HG03175 (cell line): ENCODE results near the gene UMODL1.

Experiments used
- ATAC-seq: cut with Tn5 transposase; IDR thresholded peaks from one replicate; pipeline ENCODE4 v1.9.1; 2021; ENCODE audit warnings: mild to moderate bottlenecking, moderate library complexity; ENCODE audit not compliant: unreplicated experiment

The UMODL1 gene

DNA sequence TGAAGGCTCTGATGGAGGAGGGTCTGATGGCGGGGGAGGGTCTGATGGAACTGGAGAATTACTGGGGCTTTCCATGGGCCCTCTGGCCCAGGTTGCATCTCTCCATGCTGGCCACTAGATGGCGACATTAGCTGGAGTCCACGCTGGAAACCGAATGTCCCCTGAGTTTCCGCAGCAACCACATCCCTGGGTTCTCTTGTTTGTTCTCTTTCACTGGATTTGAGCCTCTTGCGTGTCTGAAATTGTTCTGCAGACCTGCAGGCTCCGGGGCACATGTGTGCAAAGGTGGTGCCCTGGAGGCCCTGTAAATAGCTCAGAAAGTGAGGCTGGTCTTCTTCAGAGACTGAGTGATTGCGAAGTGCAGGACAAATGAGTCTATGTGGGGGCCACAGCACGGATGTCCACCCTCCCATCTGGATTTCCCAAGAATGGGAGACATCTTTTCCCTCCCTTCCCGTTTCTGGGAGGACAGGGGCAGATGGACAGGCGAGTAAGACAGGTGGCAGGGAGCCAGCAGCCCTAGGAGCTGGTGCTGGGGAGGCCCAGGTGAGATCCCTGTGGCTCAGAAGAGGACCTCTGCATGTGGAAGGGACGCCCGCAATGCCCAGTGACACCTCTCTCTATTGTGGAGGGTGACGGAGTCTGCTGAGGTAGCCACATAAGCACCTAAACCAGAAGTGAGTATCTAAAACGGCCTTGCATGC, 74.6 kb downstream of the UMODL1 start:
- ATAC-seq = no peak

DNA sequence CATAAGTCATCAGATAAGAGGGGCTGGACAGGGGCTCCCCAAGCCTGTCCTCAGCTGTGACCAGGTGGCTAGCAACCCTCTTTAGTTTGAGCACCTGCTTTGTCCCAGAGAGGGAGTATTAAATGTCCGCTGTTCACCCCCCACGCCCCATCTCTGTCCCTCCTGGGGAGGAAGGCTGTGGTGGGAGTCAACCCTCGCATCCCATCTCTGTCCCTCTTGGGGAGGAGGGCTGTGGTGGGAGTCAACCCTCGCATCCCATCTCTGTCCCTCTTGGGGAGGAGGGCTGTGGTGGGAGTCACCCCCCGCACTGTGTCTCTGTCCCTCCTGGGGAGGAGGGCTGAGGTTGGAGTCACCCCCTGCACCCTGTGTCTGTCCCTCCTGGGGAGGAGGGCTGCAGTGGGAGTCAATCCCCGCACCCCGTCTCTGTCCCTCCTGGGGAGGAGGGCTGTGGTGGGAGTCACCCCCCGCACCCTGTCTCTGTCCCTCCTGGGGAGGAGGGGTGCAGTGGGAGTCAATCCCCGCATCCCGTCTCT, 75.2 kb downstream of the UMODL1 start:
- no peak for ATAC-seq

DNA sequence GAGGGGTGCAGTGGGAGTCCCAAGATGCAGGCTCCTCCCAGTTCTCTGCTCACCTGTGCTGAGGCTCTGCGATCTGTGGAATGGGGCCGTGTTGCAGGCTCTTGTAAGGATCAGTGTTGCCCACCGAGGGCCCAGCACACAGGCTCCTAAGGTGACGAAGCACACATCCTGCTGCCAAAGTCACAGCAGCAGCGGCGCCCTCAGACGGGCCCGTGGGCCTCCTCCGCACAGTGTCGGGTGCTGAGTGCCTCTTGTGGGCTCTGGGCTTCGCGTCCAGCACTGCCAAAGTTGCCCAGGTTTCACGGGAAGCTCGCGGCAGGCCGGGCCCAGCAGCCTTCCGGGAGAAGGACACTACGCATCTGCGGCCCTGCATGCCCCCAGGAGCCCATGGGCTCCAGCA, 75.7 kb downstream of the UMODL1 start:
- no peak for ATAC-seq

DNA sequence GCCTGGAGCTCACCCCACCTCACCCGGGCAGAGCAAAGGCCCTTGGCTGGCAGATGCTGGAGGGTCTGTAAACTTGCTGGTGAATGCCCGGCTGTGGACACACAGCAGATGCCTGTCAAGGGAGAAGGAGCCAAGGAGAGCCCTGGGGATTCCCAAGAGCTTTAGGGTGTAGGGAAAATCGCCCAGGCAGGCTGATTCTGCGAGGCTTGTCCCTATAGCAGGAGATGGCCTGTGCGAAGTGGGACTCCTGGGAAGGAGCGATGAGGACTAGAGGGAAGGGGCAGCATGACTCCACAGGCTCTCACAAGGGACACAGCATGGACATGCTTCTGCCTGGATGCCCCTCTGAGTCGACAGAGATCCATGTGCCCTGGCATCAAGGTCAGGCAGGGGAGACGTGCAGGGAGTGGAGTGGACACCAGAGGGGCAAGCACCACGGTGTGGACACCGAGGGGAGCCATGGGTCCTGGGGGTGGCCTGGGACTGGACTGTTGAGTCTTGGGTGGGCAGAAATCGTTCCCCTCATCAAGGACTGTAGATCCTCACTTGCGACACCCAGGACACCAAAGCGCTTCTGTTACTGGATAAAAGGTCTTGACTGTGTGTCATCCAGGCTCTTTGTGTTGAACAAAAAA, 76.4 kb downstream of the UMODL1 start:
- no peak for ATAC-seq

DNA sequence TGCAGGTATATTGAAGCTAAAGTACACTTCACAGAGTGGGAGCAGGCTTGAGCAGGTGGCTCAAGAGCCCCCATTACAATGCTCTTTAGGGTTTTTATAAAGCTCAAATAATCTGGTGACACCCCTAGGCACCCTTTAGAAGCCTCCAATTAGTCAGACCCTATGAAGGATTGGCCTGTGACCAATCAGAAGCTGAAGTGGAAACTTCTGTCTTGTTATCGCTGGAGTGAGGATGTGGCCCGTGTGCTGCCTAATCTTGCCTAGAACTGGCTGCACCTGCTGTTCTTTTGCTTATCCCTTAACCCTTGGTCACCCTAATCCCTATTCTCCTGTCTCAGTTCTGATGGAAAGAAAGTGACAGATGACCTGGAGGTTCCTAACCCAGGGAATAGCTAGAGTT, 77.0 kb downstream of the UMODL1 start:
- no peak for ATAC-seq

DNA sequence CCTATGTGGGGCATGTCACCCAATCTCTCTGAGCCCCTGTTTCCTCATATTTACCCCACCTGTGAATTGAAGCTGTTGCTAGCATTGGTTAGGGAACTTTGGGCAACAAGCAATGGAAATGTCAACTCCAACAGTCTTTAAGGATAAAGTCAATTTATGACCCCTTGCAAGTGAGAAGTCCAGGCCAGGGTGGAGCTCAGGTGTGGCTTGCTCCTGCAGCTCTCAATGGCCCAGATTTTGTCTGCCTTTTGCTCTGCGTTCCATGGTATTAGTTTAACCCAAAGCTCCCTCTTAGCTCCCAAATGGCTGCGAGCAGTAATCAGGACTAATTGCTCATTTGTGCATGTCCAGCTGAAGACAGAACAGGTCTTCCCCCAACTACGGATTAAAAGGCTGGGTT, 77.5 kb downstream of the UMODL1 start:
- no peak for ATAC-seq

DNA sequence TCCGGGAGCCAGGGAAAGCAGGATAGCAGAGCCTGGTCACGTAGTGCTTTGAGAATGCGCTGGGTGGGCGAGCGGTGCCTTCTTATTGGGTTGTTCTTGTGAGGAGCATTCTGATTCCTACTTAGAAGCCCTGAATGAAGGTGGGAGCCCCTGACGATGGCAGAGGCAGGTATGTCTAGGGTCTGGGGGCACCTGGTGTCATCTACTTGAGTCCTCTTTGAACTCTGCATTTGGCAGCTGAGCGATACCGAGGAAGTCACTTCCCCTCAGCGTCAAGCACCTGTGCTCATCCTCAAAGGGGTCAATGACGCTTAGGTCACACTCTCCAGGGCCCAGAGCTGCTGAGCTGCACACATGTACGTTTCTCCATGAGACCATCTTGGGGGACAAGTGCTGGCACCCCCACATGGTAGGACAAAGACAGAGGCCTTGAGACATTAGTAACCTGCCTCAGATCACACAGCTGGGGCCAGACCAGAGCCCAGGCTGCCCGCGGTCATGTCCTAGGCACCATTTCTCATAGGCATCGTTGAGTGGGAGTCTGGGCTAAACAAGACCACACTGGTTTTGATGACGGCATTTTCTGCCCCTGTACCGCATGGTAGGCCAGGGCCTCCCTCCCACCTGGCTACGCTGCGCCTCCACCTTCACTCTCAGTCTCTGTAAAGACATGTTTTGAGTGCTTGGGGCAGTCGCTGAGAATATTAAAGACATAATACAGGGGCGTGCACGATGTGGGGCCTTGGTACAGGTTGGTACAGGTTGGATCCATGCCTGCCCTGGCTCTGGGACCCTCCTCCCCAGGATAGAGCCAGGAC, 78.7 kb downstream of the UMODL1 start:
- no peak for ATAC-seq

DNA sequence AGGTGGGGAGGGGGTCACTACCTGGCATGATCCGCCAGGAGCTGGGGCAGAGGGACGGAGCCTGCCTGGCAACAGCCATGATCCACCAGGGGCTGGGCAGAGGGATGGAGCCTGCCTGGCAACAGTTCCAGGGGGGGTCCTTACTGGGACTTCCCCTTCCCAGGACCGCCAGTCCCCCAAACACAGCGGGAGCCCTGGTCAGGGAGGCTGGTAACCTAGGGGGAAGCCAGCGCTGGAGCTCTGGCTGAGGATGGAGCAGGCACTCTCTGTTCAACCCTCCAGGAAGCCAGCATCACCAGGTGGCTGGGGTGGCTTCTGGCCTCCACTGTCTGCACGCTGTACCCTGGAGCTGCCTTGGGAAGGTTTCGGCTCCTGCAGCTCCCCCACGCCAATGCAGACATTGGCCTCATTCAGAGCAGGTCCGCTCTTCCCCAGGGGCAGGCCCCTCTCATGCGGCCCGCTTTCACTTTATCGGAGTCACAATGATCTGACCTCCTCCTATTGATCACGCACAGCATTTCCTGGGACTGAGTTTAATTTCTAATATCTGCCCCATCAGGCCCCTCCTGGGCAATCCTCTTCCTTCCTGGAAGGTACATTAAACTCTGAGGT, 79.5 kb downstream of the UMODL1 start:
- ATAC-seq = no peak

DNA sequence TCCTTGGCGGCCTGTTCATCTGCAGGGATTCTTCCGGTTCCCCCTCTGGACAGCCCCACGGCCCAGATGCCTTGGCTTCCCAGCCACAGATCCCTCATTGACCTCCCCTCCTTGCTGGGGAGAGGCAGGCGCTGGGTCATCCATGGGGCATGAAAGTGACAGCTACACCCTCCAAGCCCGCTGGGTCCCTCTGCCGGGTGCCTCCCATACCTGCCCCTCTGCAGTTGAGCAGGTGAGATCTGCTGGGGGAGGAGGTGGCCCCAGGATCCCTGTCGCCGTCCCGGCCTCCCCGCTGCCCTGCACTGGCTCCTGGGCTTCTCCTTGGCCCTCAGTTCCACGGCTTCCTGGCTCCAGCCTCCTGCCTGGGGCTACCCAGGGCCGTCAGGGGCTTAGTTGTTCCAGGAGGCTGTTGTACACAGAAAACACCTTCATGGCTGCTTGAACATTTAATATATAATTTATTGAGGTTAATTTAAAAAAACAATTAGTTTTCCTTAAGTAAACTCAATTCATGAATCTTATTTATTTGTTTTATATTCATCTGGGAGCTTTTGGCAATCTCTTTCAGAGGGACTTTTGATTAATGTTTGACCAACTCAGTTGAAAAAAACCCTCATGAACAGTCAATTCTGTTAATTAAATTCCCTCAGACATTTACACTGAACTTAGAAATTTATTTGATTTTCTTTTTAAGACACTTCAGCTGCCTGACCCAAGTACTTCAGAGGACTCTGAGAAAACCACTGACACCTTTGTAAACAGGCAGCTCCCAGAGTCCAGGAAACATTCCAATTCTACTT, 80.2 kb downstream of the UMODL1 start:
- no peak for ATAC-seq

DNA sequence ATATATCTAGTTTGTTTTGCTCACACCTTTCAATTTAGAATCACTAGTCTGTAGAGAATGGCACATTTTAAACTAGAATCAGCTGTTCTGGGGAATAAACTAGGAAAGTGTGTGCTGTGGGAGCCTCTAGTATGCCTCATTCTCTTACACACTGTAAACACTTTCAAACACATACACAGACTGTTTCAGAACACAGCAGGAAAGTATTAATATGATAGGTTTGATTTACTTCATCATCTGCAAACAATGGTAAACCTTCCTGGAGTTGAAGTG, 80.8 kb downstream of the UMODL1 start:
- no peak for ATAC-seq

DNA sequence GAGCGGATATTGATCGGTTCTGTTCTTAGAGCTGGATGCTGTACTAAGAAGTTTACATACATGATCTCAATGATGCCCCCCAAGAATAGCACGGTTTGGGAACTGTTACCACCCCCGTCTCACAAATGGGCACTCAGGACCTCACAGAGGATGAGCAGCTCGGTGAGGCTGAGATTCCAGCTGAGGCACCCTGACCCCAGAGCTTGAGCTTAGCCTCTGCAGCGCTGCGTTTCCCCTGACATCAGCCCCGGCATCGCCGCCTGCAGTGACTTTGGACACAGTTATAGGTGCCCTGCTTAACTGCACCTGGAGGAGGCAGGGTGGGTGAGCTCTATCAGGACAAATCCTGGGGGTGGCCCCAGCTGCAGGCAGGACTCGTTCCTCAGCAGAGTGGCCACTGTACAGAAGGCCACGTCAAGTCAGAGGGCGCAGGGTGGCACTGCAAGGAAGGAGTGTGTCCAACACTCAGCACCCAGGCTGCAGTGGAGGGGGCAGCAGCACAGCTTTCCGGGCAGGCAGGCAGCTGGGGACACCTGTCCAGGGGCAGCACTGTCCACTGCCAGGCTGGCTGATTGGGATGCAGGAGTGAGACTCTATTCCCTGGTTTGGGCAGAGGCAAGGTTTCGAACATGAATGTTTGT, 82.0 kb downstream of the UMODL1 start:
- ATAC-seq = no peak

DNA sequence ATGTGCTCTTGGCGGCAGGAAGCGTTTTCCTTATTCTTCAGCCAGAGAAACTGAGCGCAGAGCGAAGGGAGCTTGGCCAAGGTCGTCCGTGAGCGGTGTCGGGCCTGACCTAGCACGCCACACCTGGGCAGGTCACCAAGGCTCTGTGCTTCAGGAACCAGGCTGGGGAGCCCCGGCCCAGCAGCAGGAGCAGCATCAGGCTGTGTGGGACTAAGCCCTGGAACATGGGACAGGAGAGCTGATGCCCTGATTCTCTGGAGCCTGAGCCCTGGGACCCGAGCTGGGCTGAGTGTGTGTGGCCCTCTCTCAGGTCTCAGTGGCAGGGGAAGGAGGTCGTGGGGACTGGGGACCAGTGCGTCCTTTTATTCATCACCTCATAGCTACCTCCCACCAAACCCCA, 82.6 kb downstream of the UMODL1 start:
- no peak for ATAC-seq

DNA sequence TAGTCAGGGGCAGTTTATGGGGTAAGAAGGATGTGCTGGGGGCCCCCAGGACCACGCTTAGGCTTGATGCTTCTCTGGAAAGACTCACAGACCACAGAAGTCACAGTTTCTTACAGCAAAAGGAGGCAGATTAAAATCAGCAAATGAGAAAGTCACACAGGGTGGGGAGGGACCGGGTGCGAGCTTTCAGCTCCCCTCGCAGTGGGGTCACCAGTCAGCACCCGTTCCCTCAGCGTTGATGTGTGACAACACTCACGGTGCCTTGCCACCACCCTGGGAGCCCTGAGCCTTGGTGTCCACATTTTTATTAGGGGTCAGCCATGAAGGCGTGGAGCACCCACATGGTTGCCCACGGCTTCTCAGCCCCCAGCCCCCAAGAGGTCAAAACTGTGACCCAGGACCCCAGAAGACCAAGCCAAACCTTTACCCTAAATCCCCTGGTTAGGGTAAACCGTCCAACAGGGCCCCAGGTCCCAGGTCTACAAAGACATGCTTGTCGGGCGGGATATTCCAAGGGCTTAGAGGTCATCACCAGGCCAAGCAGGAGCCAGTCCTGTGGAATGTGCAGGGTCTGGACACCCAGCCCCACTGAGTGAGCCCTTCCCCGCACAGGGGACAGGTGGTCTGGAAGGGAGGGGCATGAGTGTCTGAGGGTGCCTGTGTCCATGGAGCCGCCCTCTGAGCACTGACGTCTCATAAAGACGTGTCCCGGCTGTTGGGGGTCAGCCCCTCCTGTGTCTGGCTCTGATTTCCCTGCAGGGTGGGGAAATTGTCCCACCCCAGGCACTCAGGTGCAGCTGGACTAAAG, 83.3 kb downstream of the UMODL1 start:
- ATAC-seq = no peak

DNA sequence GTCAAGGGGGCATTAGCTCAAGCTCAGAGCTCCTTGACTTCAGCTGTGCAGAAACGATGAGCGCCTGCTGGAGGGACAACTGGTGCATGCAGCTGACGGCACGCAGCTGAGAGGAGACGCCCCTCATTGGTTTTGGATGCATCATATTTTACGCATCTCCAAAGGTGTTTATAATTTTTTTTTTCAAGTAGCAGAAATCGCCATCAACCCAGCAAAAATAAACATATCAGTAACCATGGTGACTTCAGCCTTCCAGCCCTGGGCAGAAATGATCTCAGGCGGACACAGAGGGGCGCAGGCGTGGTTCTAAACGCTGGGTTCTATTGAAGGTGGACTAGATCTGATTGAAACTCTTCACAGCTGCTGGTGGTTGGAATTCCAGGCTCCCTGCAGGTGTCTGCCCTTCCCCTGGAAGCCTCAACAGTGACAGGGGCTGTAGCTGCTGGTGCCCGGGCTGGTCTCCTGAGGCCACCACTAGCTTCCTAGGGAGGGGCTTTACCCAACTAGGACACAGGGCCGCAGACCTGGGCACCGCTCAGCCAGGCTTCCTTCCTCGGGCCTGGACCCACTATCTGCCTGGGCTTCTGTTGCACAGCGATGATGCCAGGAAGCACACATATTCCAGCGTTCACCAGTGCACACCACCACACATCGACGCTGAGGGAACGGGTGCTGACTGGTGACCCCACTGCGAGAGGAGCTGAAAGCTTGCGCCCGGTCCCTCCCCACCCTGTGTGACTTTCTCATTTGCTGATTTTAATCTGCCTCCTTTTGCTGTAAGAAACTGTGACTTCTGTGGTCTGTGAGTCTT, 84.1 kb downstream of the UMODL1 start:
- ATAC-seq = no peak

DNA sequence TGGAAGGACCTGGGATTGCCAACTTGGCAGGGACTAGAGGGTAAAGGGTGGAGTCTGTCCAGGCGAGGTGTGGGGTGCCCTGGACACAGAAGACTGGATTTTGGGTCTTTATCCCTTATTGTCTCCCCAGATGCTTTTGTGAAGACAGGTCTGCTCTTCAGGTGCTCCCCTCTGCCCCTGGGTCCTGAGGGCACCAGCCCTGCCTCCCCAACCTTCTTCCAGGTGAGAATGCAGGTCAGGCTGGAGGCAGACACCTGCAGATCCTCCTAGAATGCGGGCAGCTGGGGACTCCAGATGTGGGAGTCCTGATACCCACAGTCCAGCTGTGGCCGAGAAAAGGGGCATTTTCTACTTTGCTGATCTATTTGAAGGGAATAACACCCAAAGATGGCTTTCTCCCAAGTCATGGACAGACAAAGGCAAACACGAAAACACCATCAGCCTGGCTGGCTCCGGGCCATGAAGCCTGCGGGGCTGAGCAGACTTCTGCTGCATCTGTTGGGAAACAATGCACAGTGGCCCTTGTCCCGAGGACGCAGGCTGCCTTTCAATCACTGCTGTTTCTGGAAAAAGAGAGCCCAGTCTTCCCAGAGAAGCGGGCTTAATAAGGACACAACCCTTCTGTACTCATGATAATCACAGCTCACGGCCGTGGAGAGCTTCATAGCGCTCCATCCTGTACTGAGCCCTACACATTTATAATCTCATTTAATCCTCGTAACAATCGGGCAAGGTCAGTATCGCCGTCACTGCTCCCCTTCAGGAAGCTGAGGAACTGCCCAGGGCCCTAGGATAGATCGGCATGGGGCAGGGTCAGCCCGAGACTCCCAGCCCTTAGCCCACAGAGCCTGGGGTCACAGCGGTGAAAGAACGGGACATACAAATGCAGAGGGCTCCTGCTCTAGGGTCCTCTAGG, 85.8 kb downstream of the UMODL1 start:
- no peak for ATAC-seq

DNA sequence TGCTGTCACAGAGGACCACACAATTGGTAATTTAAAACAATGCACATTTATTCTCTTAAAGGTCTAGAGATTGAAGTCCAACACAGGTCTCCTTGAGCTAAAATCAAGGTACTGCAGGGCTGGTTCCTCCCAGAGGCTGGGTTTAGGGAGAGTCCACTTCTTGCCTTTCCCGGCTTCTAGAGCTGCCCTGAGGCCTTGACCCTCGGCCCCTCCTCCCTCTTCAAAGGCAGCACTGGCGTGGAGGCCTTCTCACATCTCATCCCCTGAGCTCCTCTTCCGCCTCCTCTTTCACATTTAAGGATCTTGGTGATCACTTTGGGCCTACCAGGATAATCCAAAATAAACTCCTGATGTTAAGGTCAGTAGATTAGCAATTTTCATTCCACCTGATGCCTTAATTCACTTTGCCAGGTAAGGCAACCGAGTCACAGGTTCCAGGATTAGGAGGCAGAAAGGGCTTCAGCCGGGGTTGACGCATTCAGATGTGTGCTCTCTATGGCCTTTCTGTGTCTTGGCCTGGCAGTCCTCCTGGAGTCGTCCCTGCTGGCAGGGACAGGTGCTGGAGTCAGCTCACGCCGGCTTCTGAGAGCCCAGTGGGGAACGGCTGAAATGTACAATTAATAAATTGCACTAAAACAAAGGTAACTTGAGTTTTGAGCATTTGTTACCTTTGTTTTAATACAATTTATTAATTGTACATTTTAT, 86.6 kb downstream of the UMODL1 start:
- ATAC-seq = no peak

DNA sequence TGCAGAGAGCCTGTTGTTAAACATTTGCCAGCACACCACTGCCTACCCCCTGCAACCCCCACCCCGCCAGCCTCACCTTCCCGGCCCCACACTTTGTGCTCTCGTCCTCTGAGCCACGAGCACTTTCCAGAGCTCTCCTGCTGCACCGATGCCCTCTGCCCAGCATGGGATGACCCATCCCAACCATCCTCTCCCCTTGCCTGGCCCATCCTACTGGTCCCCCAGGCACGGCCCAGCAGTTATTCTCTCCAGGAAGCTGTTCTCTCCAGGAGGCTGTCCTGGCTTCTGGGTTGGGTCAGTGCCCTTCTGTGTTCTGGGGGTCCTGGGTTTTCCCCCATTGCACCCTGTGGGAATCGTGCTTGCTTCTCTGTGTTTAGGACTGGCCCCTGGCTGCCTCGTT, 87.7 kb downstream of the UMODL1 start:
- no peak for ATAC-seq
